Measurements from ENCODE around the gene ULK2. TPM values are rescaled to one million over a fixed set of nuclear protein-coding genes. Genes with fewer than 3 reads are reported as not detected.

Gene ULK2
- total RNA-seq, 2 experiments from 2014 or later, result 6.8 TPM; not detected in 1

DNA sequence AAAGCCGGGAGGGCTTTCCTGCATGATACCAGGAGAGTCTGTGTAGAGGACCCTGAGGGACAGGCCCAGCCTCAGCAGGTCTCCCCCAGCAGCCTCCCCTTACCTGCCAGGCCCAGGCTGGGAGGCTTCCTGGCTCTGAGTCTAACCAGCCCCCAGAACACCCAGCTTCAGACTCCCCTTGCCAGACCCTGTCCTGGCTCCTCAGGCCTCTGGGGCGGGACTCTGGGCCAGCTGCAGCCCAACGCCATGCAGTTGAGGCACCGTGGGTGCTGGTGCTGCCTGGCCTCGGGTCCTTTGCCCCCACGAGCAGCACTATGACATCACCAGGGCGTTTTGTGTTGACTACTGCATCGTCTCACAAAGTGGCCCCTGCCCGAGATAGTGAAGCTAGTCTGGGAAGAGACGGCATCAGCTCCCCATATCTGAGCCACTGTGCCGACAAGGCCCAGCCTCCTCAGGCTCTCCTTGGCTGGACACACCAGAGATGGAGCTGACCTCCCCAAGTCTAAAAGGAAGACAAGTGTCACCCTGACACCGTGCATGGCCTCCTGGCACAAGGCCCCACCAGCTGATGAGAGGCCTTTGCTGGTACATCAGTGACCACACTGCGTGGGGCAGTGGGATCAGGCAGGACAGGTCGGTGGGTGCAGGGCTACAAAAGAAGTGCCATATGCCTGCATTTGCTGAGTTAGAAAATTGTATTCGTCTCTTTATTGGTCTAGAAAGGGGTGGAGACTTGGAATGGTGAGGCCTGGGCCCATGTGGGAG lies 130.2 kb downstream of the ULK2 start:
- no peaks in the 10 kb centered on the region for H3K9me2 ChIP-seq (ENCODE audit: insufficient read depth, low read length)
- POLR2A ChIA-PET, result no interaction called here
- no peak for DNase-seq (ENCODE audit: low spot score)
- no peak overlapping the region for H3K27ac ChIP-seq (ENCODE audit: low read depth, low read length, poor library complexity, severe bottlenecking)
- no peaks in the 10 kb centered on the region for H3K9me3 ChIP-seq (ENCODE audit: low read length)
- H3K79me2 ChIP-seq (ENCODE audit: insufficient read depth, low read depth, low read length), result no peaks in the 10 kb centered on the region
- intact Hi-C loops (cut with micrococcal nuclease; ENCODE audit: unreplicated experiment), result no loop called here
- H3K4me3 ChIP-seq (ENCODE audit: low read depth, low read length, poor library complexity, severe bottlenecking), result no peak overlapping the region
- H3K4me1 ChIP-seq (ENCODE audit: insufficient read depth, low read length, poor library complexity, severe bottlenecking), result no peaks in the 10 kb centered on the region
- no TSS peak for BruUV-seq (replicated peaks)
- H3K4me2 ChIP-seq (ENCODE audit: low read length), result no peak overlapping the region
- CTCF ChIA-PET (ENCODE audit: unreplicated experiment), result no interaction called here
- no peaks in the 10 kb centered on the region for H3K36me3 ChIP-seq (ENCODE audit: insufficient read depth, low read length)
- H4K20me1 ChIP-seq (ENCODE audit: insufficient read depth, low read length), result no peaks in the 10 kb centered on the region
- H2AFZ ChIP-seq (ENCODE audit: low read length), result no peak overlapping the region
- TF ChIP-seq, protein P1, sequence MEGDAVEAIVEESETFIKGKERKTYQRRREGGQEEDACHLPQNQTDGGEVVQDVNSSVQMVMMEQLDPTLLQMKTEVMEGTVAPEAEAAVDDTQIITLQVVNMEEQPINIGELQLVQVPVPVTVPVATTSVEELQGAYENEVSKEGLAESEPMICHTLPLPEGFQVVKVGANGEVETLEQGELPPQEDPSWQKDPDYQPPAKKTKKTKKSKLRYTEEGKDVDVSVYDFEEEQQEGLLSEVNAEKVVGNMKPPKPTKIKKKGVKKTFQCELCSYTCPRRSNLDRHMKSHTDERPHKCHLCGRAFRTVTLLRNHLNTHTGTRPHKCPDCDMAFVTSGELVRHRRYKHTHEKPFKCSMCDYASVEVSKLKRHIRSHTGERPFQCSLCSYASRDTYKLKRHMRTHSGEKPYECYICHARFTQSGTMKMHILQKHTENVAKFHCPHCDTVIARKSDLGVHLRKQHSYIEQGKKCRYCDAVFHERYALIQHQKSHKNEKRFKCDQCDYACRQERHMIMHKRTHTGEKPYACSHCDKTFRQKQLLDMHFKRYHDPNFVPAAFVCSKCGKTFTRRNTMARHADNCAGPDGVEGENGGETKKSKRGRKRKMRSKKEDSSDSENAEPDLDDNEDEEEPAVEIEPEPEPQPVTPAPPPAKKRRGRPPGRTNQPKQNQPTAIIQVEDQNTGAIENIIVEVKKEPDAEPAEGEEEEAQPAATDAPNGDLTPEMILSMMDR (conservative IDR thresholded peaks at IDR 0.05; ENCODE audit: low read length), result no peak
- TF ChIP-seq EZH2phosphoT487 (IDR thresholded peaks at IDR 0.05; ENCODE audit: borderline replicate concordance, low read depth, low read length), result no peak

GRCh38 chr17:19736071-19736470 lies 131.7 kb downstream of the ULK2 start:
- Histone ChIP-seq H3K27ac (ENCODE audit: low read depth, low read length, poor library complexity, severe bottlenecking) (no peak overlapping the region), H3K9me3 (ENCODE audit: low read length) (no peaks in the 10 kb centered on the region), H3K9me2 (ENCODE audit: insufficient read depth, low read length) (no peaks in the 10 kb centered on the region), H2AFZ (ENCODE audit: low read length) (no peak overlapping the region), H3K4me3 (ENCODE audit: low read depth, low read length, poor library complexity, severe bottlenecking) (no peak overlapping the region), H3K36me3 (ENCODE audit: insufficient read depth, low read length) (no peaks in the 10 kb centered on the region), H3K4me1 (ENCODE audit: insufficient read depth, low read length, poor library complexity, severe bottlenecking) (no peaks in the 10 kb centered on the region), H3K4me2 (ENCODE audit: low read length) (no peak overlapping the region), H3K79me2 (ENCODE audit: insufficient read depth, low read depth, low read length) (no peaks in the 10 kb centered on the region), H4K20me1 (ENCODE audit: insufficient read depth, low read length) (no peaks in the 10 kb centered on the region)
- BruUV-seq (replicated peaks), result no TSS peak
- POLR2A ChIA-PET, result interaction anchor here (0.6 to 0.7 kb wide), 2 partner anchors 14 to 29 kb away, joined by 3 read pairs; no protein-coding TSS in a partner anchor
- CTCF ChIA-PET (ENCODE audit: unreplicated experiment), result no interaction called here
- no peak for TF ChIP-seq EZH2phosphoT487 (IDR thresholded peaks at IDR 0.05; ENCODE audit: borderline replicate concordance, low read depth, low read length)
- TF ChIP-seq, protein P1 (conservative IDR thresholded peaks at IDR 0.05; ENCODE audit: low read length), result no peak
- no peak for DNase-seq (ENCODE audit: low spot score)
- intact Hi-C loops (cut with micrococcal nuclease; ENCODE audit: unreplicated experiment), result no loop called here

- no TSS peak for BruUV-seq (replicated peaks)
- Histone ChIP-seq H3K4me1 (ENCODE audit: insufficient read depth, low read length, poor library complexity, severe bottlenecking) (no peaks in the 10 kb centered on the region), H3K9me2 (ENCODE audit: insufficient read depth, low read length) (no peaks in the 10 kb centered on the region), H3K27ac (ENCODE audit: low read depth, low read length, poor library complexity, severe bottlenecking) (no peak overlapping the region), H3K36me3 (ENCODE audit: insufficient read depth, low read length) (no peaks in the 10 kb centered on the region), H2AFZ (ENCODE audit: low read length) (no peak overlapping the region), H3K4me3 (ENCODE audit: low read depth, low read length, poor library complexity, severe bottlenecking) (no peak overlapping the region), H4K20me1 (ENCODE audit: insufficient read depth, low read length) (no peaks in the 10 kb centered on the region), H3K9me3 (ENCODE audit: low read length) (no peaks in the 10 kb centered on the region), H3K79me2 (ENCODE audit: insufficient read depth, low read depth, low read length) (no peaks in the 10 kb centered on the region), H3K4me2 (ENCODE audit: low read length) (no peak overlapping the region)
- CTCF ChIA-PET (ENCODE audit: unreplicated experiment), result no interaction called here
- TF ChIP-seq EZH2phosphoT487 (IDR thresholded peaks at IDR 0.05; ENCODE audit: borderline replicate concordance, low read depth, low read length), result no peak
- TF ChIP-seq, protein P1 (conservative IDR thresholded peaks at IDR 0.05; ENCODE audit: low read length), result no peak
- no peak for DNase-seq (ENCODE audit: low spot score)
- POLR2A ChIA-PET, result no interaction called here
- intact Hi-C loops (cut with micrococcal nuclease; ENCODE audit: unreplicated experiment), result no loop called here
Measured at GRCh38 chr17:19733953-19734526, 133.7 kb downstream of the ULK2 start.

All from OCI-LY7 (cell line).